ENCODE results near the gene C1QTNF1. TPM values are rescaled to one million over a fixed set of nuclear protein-coding genes. Genes with fewer than 3 reads are reported as not detected.

Gene C1QTNF1
- total and polyA plus RNA-seq, 4 donors = 7.4 to 84.5 (median 30.0) TPM

DNA sequence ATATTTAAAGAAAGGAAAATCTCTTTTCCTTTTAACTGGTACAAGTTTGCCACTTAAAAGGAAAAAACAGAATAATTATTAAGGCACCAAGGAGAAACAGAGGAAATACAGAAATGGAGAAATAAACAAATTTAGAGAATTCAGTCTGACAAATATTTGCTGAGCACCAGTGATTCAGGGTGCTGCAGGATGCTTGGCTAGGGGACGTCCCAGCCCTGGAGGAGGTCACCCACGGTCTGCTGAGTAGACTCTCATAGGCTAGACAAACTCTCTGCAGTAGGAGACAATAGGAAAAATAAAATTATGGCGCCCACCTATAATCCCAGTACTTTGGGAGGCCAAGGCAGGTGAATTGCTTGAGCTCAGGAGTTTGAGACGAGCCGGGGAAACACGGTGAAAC, 15.9 kb downstream of the C1QTNF1 start:
- Histone ChIP-seq H3K9ac (ENCODE audit: insufficient read depth in 1 of 2, low read length in 2 of 2) (no peak overlapping the region), H3K9me3 (ENCODE audit: control insufficient read depth in 4 of 4, insufficient read depth in 3 of 4, low read length in 3 of 4) (no peaks in the 10 kb centered on the region), H3K36me3 (ENCODE audit: control insufficient read depth in 4 of 4, insufficient read depth in 4 of 4, low read length in 4 of 4) (no peaks in the 10 kb centered on the region), H3K4me1 (ENCODE audit: control insufficient read depth in 5 of 5, insufficient read depth in 5 of 5, low read length in 5 of 5) (peaks cover 0 to 7% (median 0%) of the 10 kb centered on the region in 5 donors), H3K27ac (ENCODE audit: low read depth in 1 of 2, low read length in 1 of 2) (no peak overlapping the region), H3K27me3 (ENCODE audit: control insufficient read depth in 3 of 3, insufficient read depth in 3 of 3, low read length in 2 of 3) (peaks cover 0 to 7% (median 0%) of the 10 kb centered on the region in 3 donors), H3K4me3 (no peak overlapping the region)
- ATAC-seq (ENCODE audit: insufficient read depth, low FRiP score) = no peak
- 91 to 94% methylated on average over 6 of the region's 6 CpGs for WGBS, 2 donors
- DNase-seq = no peak
- TF ChIP-seq, protein P1, sequence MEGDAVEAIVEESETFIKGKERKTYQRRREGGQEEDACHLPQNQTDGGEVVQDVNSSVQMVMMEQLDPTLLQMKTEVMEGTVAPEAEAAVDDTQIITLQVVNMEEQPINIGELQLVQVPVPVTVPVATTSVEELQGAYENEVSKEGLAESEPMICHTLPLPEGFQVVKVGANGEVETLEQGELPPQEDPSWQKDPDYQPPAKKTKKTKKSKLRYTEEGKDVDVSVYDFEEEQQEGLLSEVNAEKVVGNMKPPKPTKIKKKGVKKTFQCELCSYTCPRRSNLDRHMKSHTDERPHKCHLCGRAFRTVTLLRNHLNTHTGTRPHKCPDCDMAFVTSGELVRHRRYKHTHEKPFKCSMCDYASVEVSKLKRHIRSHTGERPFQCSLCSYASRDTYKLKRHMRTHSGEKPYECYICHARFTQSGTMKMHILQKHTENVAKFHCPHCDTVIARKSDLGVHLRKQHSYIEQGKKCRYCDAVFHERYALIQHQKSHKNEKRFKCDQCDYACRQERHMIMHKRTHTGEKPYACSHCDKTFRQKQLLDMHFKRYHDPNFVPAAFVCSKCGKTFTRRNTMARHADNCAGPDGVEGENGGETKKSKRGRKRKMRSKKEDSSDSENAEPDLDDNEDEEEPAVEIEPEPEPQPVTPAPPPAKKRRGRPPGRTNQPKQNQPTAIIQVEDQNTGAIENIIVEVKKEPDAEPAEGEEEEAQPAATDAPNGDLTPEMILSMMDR (IDR thresholded peaks at IDR 0.05; ENCODE audit: control extremely low read depth, extremely low read depth) = no peak

DNA sequence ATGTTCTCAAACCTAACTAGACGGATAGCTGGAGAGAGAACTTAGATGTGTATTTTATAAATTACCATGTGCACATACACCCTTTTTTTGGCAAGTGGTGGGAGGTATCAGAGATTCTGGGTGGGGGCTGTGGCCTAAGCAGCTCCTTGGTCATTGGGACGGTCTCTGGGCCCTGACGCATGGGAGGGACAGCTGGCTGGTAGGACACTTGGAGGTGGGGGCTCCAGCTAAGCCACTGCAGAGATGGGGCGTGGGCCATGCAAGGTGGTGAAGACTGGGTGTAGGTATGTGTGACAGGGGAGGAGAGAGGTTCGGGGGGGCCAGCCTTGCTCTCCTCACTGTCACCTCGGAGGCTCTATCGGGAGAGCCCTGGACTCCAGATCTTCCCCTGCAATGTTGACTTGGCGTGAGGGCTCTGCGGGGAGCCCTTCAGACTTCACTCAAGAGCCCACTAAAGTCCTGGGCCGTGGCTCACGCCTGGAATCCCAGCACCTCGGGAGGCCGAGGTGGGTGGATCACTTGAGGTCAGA, 17.1 kb downstream of the C1QTNF1 start:
- ATAC-seq (ENCODE audit: insufficient read depth, low FRiP score) (no peak), DNase-seq (no peak)
- H3K9ac ChIP-seq (ENCODE audit: insufficient read depth in 1 of 2, low read length in 2 of 2) = no peak overlapping the region
- 79 to 92% methylated on average over 13 of the region's 13 CpGs for WGBS, 2 donors
- no peak overlapping the region for H3K27ac ChIP-seq (ENCODE audit: low read depth in 1 of 2, low read length in 1 of 2)
- H3K4me1 ChIP-seq (ENCODE audit: control insufficient read depth in 5 of 5, insufficient read depth in 5 of 5, low read length in 5 of 5) = peaks cover 0 to 6% (median 0%) of the 10 kb centered on the region in 5 donors
- peaks cover 0 to 7% (median 0%) of the 10 kb centered on the region in 3 donors for H3K27me3 ChIP-seq (ENCODE audit: control insufficient read depth in 3 of 3, insufficient read depth in 3 of 3, low read length in 2 of 3)
- H3K36me3 ChIP-seq (ENCODE audit: control insufficient read depth in 4 of 4, insufficient read depth in 4 of 4, low read length in 4 of 4) = no peaks in the 10 kb centered on the region
- TF ChIP-seq, protein P1 (IDR thresholded peaks at IDR 0.05; ENCODE audit: control extremely low read depth, extremely low read depth) = no peak
- H3K9me3 ChIP-seq (ENCODE audit: control insufficient read depth in 4 of 4, insufficient read depth in 3 of 4, low read length in 3 of 4) = no peaks in the 10 kb centered on the region
- H3K4me3 ChIP-seq = no peak overlapping the region

DNA sequence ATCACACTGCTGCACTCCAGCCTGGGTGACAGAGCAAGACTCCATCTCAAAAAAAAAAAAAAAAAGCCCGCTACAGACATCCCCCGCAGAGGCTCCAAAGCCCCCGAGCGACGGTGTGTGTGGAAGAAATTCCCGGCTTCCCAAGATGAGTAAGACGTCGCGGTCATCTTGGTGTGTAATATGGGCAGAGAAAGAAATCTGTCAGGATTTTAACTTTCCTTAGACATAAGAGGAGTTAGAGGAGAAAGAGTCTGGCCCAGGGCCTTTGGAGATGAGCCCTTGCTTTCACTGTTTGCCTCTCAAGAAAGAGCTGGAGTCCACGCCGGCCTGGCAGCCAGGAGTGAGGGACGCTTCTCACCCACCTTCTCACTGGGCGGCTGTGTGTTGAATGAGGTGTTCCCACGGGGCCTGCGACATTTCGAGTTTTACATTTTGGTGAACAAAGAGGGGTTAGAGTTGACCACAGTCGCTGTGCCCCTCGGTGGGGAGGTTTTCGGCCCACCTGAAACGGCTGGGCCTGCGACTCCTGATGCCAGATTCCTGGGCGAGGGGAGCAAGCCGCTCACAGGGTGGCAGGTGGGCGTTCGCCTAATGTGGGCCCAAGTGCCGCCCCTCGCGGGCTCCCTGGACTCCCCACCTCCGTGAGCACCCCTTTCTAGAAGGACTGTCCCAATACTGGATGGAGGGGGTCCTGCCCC, 17.9 kb downstream of the C1QTNF1 start:
- peaks cover 0 to 8% (median 0%) of the 10 kb centered on the region in 5 donors for H3K4me1 ChIP-seq (ENCODE audit: control insufficient read depth in 5 of 5, insufficient read depth in 5 of 5, low read length in 5 of 5)
- H3K36me3 ChIP-seq (ENCODE audit: control insufficient read depth in 4 of 4, insufficient read depth in 4 of 4, low read length in 4 of 4) = no peaks in the 10 kb centered on the region
- peaks cover 0 to 7% (median 0%) of the 10 kb centered on the region in 3 donors for H3K27me3 ChIP-seq (ENCODE audit: control insufficient read depth in 3 of 3, insufficient read depth in 3 of 3, low read length in 2 of 3)
- no peak overlapping the region for H3K27ac ChIP-seq (ENCODE audit: low read depth in 1 of 2, low read length in 1 of 2)
- no peak for DNase-seq
- no peaks in the 10 kb centered on the region for H3K9me3 ChIP-seq (ENCODE audit: control insufficient read depth in 4 of 4, insufficient read depth in 3 of 4, low read length in 3 of 4)
- 90 to 92% methylated on average over 29 of the region's 29 CpGs for WGBS, 2 donors
- no peak for ATAC-seq (ENCODE audit: insufficient read depth, low FRiP score)
- no peak overlapping the region for H3K9ac ChIP-seq (ENCODE audit: insufficient read depth in 1 of 2, low read length in 2 of 2)
- TF ChIP-seq, protein P1 (IDR thresholded peaks at IDR 0.05; ENCODE audit: control extremely low read depth, extremely low read depth) = no peak
- H3K4me3 ChIP-seq = no peak overlapping the region
